ENCODE measurements around the gene UIMC1. TPM values are rescaled to one million over a fixed set of nuclear protein-coding genes. Genes with fewer than 3 reads are reported as not detected.

Gene UIMC1
- total RNA-seq, 1 donor from 2014 or later: 40.9 TPM

DNA sequence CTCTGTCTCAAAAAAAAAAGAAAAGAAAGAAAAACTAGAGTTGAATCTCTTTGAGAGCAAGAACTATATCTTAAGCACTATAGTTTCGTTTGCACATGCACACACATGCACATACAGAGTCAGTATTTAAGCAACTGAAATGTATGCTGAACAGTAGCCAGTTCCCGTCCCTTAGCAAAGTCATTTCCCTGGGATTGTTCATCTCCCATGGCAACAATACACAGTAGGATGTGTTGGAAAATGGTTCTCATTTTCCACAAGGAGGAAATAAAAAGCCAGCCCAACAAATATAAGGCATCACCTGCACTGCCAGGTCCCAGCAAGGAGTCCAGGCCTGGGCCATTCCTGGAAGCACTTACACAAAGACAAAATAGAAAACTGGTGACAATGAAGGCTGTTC is 11.8 kb upstream of the UIMC1 start:
- H3K36me3 Mint-ChIP-seq (ENCODE audit: low read depth, unreplicated experiment): no peaks in the 10 kb centered on the region
- H3K4me1 Mint-ChIP-seq (ENCODE audit: unreplicated experiment): peaks cover 12% of the 10 kb centered on the region
- H3K4me3 Mint-ChIP-seq (ENCODE audit: unreplicated experiment): no peak overlapping the region
- no peak for DNase-seq (ENCODE audit: low spot score)
- TF ChIP-seq, protein P1, sequence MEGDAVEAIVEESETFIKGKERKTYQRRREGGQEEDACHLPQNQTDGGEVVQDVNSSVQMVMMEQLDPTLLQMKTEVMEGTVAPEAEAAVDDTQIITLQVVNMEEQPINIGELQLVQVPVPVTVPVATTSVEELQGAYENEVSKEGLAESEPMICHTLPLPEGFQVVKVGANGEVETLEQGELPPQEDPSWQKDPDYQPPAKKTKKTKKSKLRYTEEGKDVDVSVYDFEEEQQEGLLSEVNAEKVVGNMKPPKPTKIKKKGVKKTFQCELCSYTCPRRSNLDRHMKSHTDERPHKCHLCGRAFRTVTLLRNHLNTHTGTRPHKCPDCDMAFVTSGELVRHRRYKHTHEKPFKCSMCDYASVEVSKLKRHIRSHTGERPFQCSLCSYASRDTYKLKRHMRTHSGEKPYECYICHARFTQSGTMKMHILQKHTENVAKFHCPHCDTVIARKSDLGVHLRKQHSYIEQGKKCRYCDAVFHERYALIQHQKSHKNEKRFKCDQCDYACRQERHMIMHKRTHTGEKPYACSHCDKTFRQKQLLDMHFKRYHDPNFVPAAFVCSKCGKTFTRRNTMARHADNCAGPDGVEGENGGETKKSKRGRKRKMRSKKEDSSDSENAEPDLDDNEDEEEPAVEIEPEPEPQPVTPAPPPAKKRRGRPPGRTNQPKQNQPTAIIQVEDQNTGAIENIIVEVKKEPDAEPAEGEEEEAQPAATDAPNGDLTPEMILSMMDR (IDR thresholded peaks at IDR 0.05; ENCODE audit: unreplicated experiment): no peak
- H3K9me3 Mint-ChIP-seq (ENCODE audit: unreplicated experiment): no peaks in the 10 kb centered on the region
- H3K27me3 Mint-ChIP-seq (ENCODE audit: unreplicated experiment): peaks cover 4% of the 10 kb centered on the region
- no peak overlapping the region for H3K27ac Mint-ChIP-seq (ENCODE audit: unreplicated experiment)

DNA sequence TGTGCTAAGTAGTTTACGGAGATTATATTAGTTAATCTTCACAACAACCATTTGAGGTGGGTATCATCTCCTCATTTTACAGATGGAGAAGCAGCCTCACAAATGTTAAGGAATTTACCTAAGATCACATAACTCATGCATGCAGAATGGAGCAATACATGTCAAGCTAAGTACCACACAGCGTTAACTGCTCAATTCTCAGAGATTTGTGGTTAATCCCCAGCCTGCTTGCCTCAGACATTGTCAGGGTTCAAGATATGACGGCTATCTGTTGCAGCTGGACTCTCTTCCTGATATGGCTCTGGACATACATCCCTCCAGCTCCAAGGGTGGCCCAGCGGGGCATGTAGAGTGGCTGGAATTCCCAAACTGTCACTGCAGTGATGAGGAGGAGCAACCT is 8.6 kb upstream of the UIMC1 start:
- Mint-ChIP-seq H3K9me3 (ENCODE audit: unreplicated experiment) (no peaks in the 10 kb centered on the region), H3K36me3 (ENCODE audit: low read depth, unreplicated experiment) (no peaks in the 10 kb centered on the region), H3K4me1 (ENCODE audit: unreplicated experiment) (no peaks in the 10 kb centered on the region), H3K4me3 (ENCODE audit: unreplicated experiment) (no peak overlapping the region), H3K27ac (ENCODE audit: unreplicated experiment) (no peak overlapping the region), H3K27me3 (ENCODE audit: unreplicated experiment) (no peaks in the 10 kb centered on the region)
- no peak for DNase-seq (ENCODE audit: low spot score)
- TF ChIP-seq, protein P1 (IDR thresholded peaks at IDR 0.05; ENCODE audit: unreplicated experiment): no peak

DNA sequence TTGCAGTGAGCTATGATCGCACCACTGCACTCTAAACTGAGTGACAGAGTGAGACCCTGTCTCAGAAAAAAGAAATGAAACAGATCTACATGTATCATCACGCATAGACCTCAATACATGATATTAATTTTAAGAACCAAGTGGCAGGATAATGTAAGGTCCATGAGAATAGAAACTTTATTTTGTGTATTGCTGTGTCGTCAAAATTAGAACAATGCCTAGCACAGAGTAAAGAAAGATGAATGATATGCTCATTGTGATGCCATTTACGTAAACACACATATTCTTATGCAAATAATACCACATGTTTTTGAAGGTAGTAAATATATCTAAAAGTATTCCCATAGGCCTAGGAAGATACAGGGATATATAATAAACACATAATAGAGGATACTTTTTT is 3.6 kb upstream of the UIMC1 start:
- Mint-ChIP-seq H3K27ac (ENCODE audit: unreplicated experiment) (no peak overlapping the region), H3K9me3 (ENCODE audit: unreplicated experiment) (no peaks in the 10 kb centered on the region), H3K4me1 (ENCODE audit: unreplicated experiment) (peaks cover 5% of the 10 kb centered on the region), H3K27me3 (ENCODE audit: unreplicated experiment) (peaks cover 4% of the 10 kb centered on the region), H3K4me3 (ENCODE audit: unreplicated experiment) (no peak overlapping the region), H3K36me3 (ENCODE audit: low read depth, unreplicated experiment) (no peaks in the 10 kb centered on the region)
- no peak for DNase-seq (ENCODE audit: low spot score)
- TF ChIP-seq, protein P1 (IDR thresholded peaks at IDR 0.05; ENCODE audit: unreplicated experiment): no peak

DNA sequence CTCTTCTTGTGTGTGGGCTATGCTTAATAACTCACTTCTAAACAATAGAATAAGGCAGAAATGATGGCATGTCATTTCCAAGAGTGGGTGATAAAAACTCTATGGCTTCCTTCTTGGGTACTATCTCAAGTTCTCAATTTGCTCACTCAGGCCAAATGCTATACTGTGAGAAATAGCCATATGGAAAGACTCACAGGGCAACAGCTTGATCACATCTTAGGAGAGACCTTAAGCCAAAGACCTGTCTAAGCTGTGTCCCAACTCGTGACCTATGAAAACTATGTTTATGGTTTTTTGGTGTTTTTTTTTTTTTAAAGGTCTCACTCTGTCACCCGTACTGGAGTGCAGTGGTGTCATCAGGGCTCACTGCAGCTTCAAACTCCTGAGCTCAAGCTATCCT is 2.1 kb upstream of the UIMC1 start:
- no peaks in the 10 kb centered on the region for H3K36me3 Mint-ChIP-seq (ENCODE audit: low read depth, unreplicated experiment)
- no peak overlapping the region for H3K4me3 Mint-ChIP-seq (ENCODE audit: unreplicated experiment)
- H3K27me3 Mint-ChIP-seq (ENCODE audit: unreplicated experiment): peaks cover 4% of the 10 kb centered on the region
- H3K4me1 Mint-ChIP-seq (ENCODE audit: unreplicated experiment): peaks cover 12% of the 10 kb centered on the region
- no peak for DNase-seq (ENCODE audit: low spot score)
- H3K27ac Mint-ChIP-seq (ENCODE audit: unreplicated experiment): no peak overlapping the region
- H3K9me3 Mint-ChIP-seq (ENCODE audit: unreplicated experiment): no peaks in the 10 kb centered on the region
- TF ChIP-seq, protein P1 (IDR thresholded peaks at IDR 0.05; ENCODE audit: unreplicated experiment): no peak

DNA sequence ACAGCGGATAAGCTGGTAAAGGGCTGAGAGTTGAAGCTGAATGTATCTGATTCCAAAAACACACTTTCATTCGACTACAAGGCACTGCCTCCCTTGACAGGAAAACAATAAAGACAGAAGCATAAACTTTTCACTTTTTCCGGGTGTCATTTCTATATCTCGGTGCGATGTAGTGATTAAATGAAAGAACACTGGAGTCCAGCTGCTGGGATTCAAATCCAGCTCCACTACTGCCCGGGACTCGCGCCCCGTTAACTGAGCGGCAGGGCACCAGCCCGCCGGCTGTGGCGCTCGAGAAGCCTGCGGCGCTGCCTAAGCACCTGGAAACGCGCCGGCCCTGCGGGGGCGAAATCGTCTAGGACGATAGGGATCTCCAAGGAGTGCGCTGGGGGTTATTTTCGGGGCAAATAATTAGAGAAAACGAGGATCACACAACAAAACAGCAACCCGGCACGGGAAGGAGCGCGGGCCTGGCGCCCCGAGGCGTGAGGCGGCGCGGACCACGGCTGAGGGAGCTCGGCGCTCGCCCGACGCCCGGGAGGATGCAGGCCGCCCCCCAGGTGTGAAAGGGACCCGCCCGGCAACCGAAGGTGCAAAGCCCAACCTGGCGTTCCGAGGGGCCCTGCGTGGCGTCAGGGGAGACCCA is 837 bp downstream of the UIMC1 start:
- DNase-seq (ENCODE audit: low spot score): peak; percentile 73
- H3K36me3 Mint-ChIP-seq (ENCODE audit: low read depth, unreplicated experiment): no peaks in the 10 kb centered on the region
- TF ChIP-seq, protein P1 (IDR thresholded peaks at IDR 0.05; ENCODE audit: unreplicated experiment): no peak
- no peaks in the 10 kb centered on the region for H3K9me3 Mint-ChIP-seq (ENCODE audit: unreplicated experiment)
- peaks cover 15% of the 10 kb centered on the region for H3K4me1 Mint-ChIP-seq (ENCODE audit: unreplicated experiment)
- peak overlapping the region; percentile 93 for H3K4me3 Mint-ChIP-seq (ENCODE audit: unreplicated experiment)
- peak overlapping the region; percentile 92 for H3K27ac Mint-ChIP-seq (ENCODE audit: unreplicated experiment)
- H3K27me3 Mint-ChIP-seq (ENCODE audit: unreplicated experiment): peaks cover 4% of the 10 kb centered on the region

Data from endothelial cell (in vitro differentiated cells).